Measurements from ENCODE around the gene COL11A1.
"Not testable (repeated sequence)": the region's sequence is repeated elsewhere in the genome, so short reads cannot be mapped to it uniquely, and the experiment has no call there.

The COL11A1 gene

DNA sequence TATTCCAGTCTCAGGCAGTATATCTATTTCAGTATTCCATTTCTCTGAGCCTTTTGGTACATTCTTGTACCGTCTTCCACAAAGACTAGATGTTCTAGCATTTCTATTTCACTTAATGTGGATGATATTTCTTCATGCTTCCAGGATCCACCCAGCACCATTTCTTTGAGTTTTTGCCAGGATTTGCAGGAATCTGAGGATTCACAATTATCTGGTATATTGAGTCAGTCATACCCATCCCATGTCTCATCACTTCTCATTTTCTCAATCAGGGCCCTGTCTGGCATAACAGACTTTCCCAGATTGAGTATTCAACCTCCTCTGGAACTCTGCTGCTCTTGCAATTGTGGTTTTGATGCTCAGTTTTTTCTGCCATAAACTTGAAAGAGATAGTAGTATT is 20.9 kb upstream of the COL11A1 start:
- Histone ChIP-seq H3K36me3 (ENCODE audit: control insufficient read depth, low read length) (no peaks in the 10 kb centered on the region), H3K4me2 (ENCODE audit: low read length) (no peak overlapping the region), H3K9me3 (ENCODE audit: control insufficient read depth, insufficient read depth, low read length) (no peaks in the 10 kb centered on the region), H4K20me1 (ENCODE audit: control insufficient read depth, insufficient read depth, low read depth, low read length) (no peaks in the 10 kb centered on the region), H3K9me2 (replicated peaks; ENCODE audit: control insufficient read depth, low read length) (no peaks in the 10 kb centered on the region), H3K27me3 (ENCODE audit: control insufficient read depth, low read length) (no peaks in the 10 kb centered on the region), H3K4me1 (ENCODE audit: control insufficient read depth, low read length) (no peaks in the 10 kb centered on the region), H3K79me2 (ENCODE audit: control insufficient read depth, low read length) (no peaks in the 10 kb centered on the region), H3F3A (ENCODE audit: control insufficient read depth, insufficient read depth) (no peaks in the 10 kb centered on the region), H3K27ac (ENCODE audit: low read depth, low read length) (no peak overlapping the region), H3K4me3 (ENCODE audit: low read length) (no peak overlapping the region)
- TF ChIP-seq EZH2phosphoT487 (IDR thresholded peaks at IDR 0.05; ENCODE audit: borderline replicate concordance, low read length), result no peak
- TF ChIP-seq, protein P1, sequence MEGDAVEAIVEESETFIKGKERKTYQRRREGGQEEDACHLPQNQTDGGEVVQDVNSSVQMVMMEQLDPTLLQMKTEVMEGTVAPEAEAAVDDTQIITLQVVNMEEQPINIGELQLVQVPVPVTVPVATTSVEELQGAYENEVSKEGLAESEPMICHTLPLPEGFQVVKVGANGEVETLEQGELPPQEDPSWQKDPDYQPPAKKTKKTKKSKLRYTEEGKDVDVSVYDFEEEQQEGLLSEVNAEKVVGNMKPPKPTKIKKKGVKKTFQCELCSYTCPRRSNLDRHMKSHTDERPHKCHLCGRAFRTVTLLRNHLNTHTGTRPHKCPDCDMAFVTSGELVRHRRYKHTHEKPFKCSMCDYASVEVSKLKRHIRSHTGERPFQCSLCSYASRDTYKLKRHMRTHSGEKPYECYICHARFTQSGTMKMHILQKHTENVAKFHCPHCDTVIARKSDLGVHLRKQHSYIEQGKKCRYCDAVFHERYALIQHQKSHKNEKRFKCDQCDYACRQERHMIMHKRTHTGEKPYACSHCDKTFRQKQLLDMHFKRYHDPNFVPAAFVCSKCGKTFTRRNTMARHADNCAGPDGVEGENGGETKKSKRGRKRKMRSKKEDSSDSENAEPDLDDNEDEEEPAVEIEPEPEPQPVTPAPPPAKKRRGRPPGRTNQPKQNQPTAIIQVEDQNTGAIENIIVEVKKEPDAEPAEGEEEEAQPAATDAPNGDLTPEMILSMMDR (IDR thresholded peaks at IDR 0.05; ENCODE audit: low read depth, low read length, poor library complexity, severe bottlenecking), result no peak

DNA sequence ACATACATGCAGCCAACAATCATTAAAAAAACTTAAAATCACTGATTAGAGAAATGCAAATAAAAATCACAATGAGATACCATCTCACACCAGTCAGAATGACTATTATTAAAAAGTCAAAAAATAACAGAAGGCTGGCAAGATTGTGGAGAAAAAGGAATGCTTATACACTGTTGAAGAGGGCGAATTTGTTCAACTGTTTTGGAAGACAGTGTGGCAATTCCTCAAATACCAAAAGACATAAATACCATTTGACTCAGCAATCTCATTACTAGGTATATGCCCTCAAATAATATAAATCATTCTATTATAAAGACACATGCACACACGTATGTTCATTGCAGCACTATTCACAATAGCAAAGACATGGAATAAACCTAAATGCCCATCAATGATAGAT is 19.9 kb upstream of the COL11A1 start:
- not testable (repeated sequence) for H3K9me2 ChIP-seq (replicated peaks; ENCODE audit: control insufficient read depth, low read length); H3K4me2 ChIP-seq (ENCODE audit: low read length); H3K27ac ChIP-seq (ENCODE audit: low read depth, low read length); H3K36me3 ChIP-seq (ENCODE audit: control insufficient read depth, low read length); H3K4me1 ChIP-seq (ENCODE audit: control insufficient read depth, low read length); H3K4me3 ChIP-seq (ENCODE audit: low read length); H4K20me1 ChIP-seq (ENCODE audit: control insufficient read depth, insufficient read depth, low read depth, low read length); H3K79me2 ChIP-seq (ENCODE audit: control insufficient read depth, low read length); H3F3A ChIP-seq (ENCODE audit: control insufficient read depth, insufficient read depth); H3K27me3 ChIP-seq (ENCODE audit: control insufficient read depth, low read length); H3K9me3 ChIP-seq (ENCODE audit: control insufficient read depth, insufficient read depth, low read length)

DNA sequence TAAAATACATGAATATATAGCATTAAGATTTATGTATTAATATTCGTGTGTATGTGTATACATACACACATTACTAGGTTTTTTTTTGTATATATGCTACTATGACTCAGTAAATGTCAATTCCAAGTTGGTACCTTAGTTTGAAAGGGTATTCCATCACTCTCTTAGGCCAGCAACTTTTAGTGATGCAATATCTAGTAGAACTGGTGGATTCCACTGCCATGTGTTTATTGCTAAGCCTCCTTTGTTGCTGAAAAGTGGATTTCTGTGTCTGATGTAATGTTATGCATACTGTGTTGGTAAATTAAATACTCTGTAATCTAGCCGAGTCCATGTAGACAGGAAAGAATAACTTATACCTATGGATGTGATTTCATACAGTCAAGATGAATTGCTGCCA is 16.9 kb upstream of the COL11A1 start:
- H3K36me3 ChIP-seq (ENCODE audit: control insufficient read depth, low read length), result no peaks in the 10 kb centered on the region
- no peak overlapping the region for H3K4me2 ChIP-seq (ENCODE audit: low read length)
- TF ChIP-seq, protein P1 (IDR thresholded peaks at IDR 0.05; ENCODE audit: low read depth, low read length, poor library complexity, severe bottlenecking), result no peak
- TF ChIP-seq EZH2phosphoT487 (IDR thresholded peaks at IDR 0.05; ENCODE audit: borderline replicate concordance, low read length), result no peak
- H3K9me2 ChIP-seq (replicated peaks; ENCODE audit: control insufficient read depth, low read length), result no peaks in the 10 kb centered on the region
- H3K4me3 ChIP-seq (ENCODE audit: low read length), result no peak overlapping the region
- no peaks in the 10 kb centered on the region for H3K79me2 ChIP-seq (ENCODE audit: control insufficient read depth, low read length)
- no peaks in the 10 kb centered on the region for H3K27me3 ChIP-seq (ENCODE audit: control insufficient read depth, low read length)
- no peaks in the 10 kb centered on the region for H4K20me1 ChIP-seq (ENCODE audit: control insufficient read depth, insufficient read depth, low read depth, low read length)
- no peaks in the 10 kb centered on the region for H3F3A ChIP-seq (ENCODE audit: control insufficient read depth, insufficient read depth)
- H3K4me1 ChIP-seq (ENCODE audit: control insufficient read depth, low read length), result no peaks in the 10 kb centered on the region
- H3K9me3 ChIP-seq (ENCODE audit: control insufficient read depth, insufficient read depth, low read length), result no peaks in the 10 kb centered on the region
- no peak overlapping the region for H3K27ac ChIP-seq (ENCODE audit: low read depth, low read length)

DNA sequence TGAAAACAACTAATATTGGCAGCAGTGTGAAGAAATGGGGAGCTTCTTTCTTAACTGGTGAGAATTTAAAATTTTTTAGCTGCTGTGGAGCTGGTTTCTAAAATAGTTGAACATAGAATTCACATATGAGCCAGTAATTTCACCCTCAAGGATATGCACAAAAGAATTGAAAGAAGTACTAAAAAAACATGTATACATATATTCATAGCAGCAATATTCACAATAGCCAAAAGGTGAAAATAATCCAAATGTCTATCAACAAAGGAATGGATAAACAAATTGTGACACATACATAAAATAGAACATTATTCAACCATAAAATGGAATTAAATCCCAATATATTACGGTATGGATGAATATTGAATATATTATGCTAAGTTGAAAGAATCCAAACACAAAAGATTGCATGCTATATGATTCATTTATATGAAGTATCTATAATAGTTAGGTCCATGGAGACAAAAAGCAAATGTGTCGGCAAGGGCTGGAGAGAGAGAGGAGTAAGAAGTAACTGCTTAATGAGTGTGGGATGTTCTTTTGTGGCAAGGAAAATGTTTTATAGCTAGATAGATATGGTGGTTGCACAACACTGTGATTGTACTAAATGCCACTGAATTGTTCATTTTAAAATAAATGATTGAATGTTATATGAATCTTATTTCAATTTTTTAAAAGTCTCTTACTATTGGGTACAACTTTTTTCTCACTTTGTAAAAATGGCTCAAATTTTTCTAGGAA is 14.8 kb upstream of the COL11A1 start:
- Histone ChIP-seq H3K4me3 (ENCODE audit: low read length) (no peak overlapping the region), H3K36me3 (ENCODE audit: control insufficient read depth, low read length) (no peaks in the 10 kb centered on the region), H3K27ac (ENCODE audit: low read depth, low read length) (no peak overlapping the region), H3K4me2 (ENCODE audit: low read length) (no peak overlapping the region), H4K20me1 (ENCODE audit: control insufficient read depth, insufficient read depth, low read depth, low read length) (no peaks in the 10 kb centered on the region), H3K27me3 (ENCODE audit: control insufficient read depth, low read length) (no peaks in the 10 kb centered on the region), H3K9me3 (ENCODE audit: control insufficient read depth, insufficient read depth, low read length) (no peaks in the 10 kb centered on the region), H3F3A (ENCODE audit: control insufficient read depth, insufficient read depth) (no peaks in the 10 kb centered on the region), H3K4me1 (ENCODE audit: control insufficient read depth, low read length) (no peaks in the 10 kb centered on the region), H3K9me2 (replicated peaks; ENCODE audit: control insufficient read depth, low read length) (no peaks in the 10 kb centered on the region), H3K79me2 (ENCODE audit: control insufficient read depth, low read length) (no peaks in the 10 kb centered on the region)
- TF ChIP-seq, protein P1 (IDR thresholded peaks at IDR 0.05; ENCODE audit: low read depth, low read length, poor library complexity, severe bottlenecking), result no peak
- no peak for TF ChIP-seq EZH2phosphoT487 (IDR thresholded peaks at IDR 0.05; ENCODE audit: borderline replicate concordance, low read length)

All from DOHH2 (cell line).